Activated CD4-positive, alpha-beta T cell treated with anti-CD3 and anti-CD28 coated beads, Interleukin-2, amount 10 ng/mL, durations not matched to agents 24 days and 14 days (primary cell): ENCODE results near the gene CYP3A5. TPM values are rescaled to one million over a fixed set of nuclear protein-coding genes. Genes with fewer than 3 reads are reported as not detected.
"Not testable (repeated sequence)": the region's sequence is repeated elsewhere in the genome, so short reads cannot be mapped to it uniquely, and the experiment has no call there.

ENCODE experiments used
- DNase-seq: peaks from one replicate; pipeline ENCODE4 v3.0.0; 2022
- H3K27ac Mint-ChIP-seq: one replicate; pipeline ENCODE4 v1.8.0; 2022; ENCODE audit warnings: mild to moderate bottlenecking, mixed read lengths
- H3K27me3 Mint-ChIP-seq: one replicate; pipeline ENCODE4 v1.8.0; 2022; ENCODE audit warnings: mixed read lengths
- H3K36me3 Mint-ChIP-seq: one replicate; pipeline ENCODE4 v1.8.0; 2022; ENCODE audit warnings: low read depth, mild to moderate bottlenecking, mixed read lengths
- H3K4me1 Mint-ChIP-seq: one replicate; pipeline ENCODE4 v1.8.0; 2021; ENCODE audit warnings: mixed read lengths
- H3K4me3 Mint-ChIP-seq: one replicate; pipeline ENCODE4 v1.8.0; 2022; ENCODE audit warnings: mild to moderate bottlenecking, moderate library complexity, mixed read lengths
- H3K9me3 Mint-ChIP-seq: one replicate; pipeline ENCODE4 v1.8.0; 2021; ENCODE audit warnings: mixed read lengths
- intact Hi-C: fragments of 100-400 bp; cut with micrococcal nuclease; formaldehyde crosslinking; loops from one replicate; pipeline ENCODE4 v1.15.1; 2023
- total RNA-seq: library from RNA; stranded (reverse); gene quantifications from 2 replicates; pipeline ENCODE4 v1.2.3, GENCODE V29; 2022

Gene CYP3A5
- not detected in 2 replicates for total RNA-seq

DNA sequence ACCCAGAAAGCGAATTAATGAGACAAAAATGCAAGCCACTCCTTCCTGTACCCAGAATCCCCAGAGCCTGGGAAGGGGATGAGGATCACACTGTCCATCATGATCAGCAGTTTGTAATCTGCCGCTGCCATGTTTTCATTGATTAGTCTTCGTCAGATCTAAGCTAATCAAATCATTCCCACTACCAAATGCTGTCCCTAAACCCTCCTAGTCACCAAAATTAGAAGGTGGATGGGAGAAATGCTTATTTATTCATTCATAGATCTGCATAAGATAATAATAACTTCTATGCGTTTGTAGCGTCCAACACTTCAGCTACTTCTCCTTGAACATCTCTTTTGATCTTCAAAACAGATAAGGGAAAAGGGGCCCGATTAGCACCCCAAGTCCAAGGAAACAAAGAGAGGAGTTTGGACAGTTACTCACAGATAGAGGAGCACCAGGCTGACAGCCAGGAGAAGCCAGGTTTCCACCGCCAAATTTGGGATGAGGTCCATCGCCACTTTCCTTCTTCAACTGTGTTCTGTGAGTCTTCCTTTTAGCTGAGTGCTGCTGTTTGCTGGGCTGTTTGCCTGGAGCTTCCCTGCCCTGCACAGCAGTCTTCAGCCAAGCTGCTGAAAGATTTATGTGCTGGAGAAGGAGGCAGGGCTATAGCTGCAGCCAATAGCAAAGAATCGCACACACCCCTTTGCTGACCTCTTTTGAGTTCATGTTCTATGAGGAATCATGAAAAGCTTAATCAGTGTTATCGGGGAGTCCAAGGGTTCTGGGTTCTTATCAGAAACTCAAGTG, at the start of gene CYP3A5:
TSS of gene CYP3A5 (minus strand) at position 597 of the 792 bp plus-strand sequence. CDS start at position 497, 100 bp downstream.
- no peak within 1 kb of the TSS for H3K27ac Mint-ChIP-seq

DNA sequence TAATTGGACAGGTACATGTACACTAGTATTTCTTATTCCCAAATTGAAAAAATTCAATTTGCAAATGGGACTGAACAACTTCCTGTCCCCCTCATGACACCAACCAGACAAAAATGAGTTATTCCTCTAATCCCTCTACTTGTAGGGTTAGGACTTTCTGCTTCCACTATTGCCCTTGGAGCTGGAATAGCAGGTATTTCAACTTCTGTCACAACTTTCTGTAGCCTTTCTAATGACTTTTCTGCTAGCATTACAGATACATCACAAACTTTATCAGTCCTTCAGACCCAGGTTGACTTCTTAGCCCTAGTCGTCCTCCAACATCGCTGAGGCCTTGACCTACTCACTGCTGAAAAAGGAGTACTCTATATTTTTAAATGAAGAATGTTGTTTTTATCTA, 48.8 kb upstream of the CYP3A5 start:
- DNase-seq: no peak
- Mint-ChIP-seq H3K27ac (no peak overlapping the region), H3K27me3 (no peaks in the 10 kb centered on the region), H3K4me3 (no peak overlapping the region), H3K9me3 (no peaks in the 10 kb centered on the region), H3K36me3 (no peaks in the 10 kb centered on the region), H3K4me1 (no peaks in the 10 kb centered on the region)
- intact Hi-C loops: no loop called here

More for the DNA sequence above, at the start of gene CYP3A5:
- intact Hi-C loops: no loop called here
- Mint-ChIP-seq H3K36me3 (peaks cover 5% of the 10 kb centered on the region), H3K9me3 (no peaks in the 10 kb centered on the region), H3K27me3 (no peaks in the 10 kb centered on the region), H3K4me1 (peaks cover 11% of the 10 kb centered on the region), H3K4me3 (no peak within 1 kb of the TSS)
- DNase-seq: no peak

- H3K36me3 Mint-ChIP-seq, H3K4me3 Mint-ChIP-seq, intact Hi-C loops, DNase-seq, H3K4me1 Mint-ChIP-seq, H3K27ac Mint-ChIP-seq, H3K27me3 Mint-ChIP-seq, H3K9me3 Mint-ChIP-seq: not testable (repeated sequence)
Measured at GRCh38 chr7:99723201-99723600, 43.4 kb upstream of the CYP3A5 start.

DNA sequence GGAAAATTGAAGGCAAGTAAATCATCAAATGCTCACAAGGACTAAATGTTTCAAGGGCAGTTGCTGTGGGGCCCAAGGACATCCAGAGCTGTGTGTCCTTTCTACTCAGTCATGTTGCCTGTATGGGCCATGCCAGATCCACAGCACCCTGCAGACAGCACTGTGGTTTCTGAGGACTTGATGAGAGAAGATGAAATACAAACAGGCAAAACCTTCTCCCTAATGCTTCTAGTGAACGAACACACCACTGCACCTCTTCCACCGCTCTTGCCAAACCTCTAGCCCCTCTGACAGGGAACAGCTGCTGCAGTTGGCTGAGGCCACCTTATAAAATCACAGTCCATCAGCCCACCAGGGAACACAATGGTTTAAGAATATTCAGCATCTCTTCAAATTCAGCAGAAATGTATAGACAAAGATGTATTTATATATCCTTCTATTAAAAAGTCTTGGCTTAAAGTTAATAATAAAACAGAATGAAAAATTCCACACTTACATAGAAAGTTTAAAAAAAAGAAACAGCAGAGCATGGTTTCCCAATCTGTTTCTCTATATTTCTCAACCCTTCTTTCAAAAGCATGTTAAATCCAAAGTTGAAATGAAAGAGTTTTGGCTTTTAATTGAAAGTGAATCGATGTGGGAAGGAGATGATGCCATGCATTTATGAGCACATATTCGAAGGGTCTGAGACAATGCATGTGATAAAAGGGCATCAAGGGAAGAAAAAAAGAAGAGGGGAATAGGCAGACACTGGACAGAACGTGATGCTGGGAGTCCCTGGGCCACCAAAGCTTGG, 41.2 kb upstream of the CYP3A5 start:
- intact Hi-C loops: no loop called here
- DNase-seq: no peak
- peaks cover 9% of the 10 kb centered on the region for H3K9me3 Mint-ChIP-seq
- H3K4me1 Mint-ChIP-seq: peaks cover 6% of the 10 kb centered on the region
- peaks cover 2% of the 10 kb centered on the region for H3K27me3 Mint-ChIP-seq
- H3K36me3 Mint-ChIP-seq: no peaks in the 10 kb centered on the region
- no peak overlapping the region for H3K27ac Mint-ChIP-seq
- no peak overlapping the region for H3K4me3 Mint-ChIP-seq

GRCh38 chr7:99719996-99720769, 40.4 kb upstream of the CYP3A5 start:
- H3K27me3 Mint-ChIP-seq: peaks cover 2% of the 10 kb centered on the region
- no peak for DNase-seq
- H3K27ac Mint-ChIP-seq: no peak overlapping the region
- H3K4me1 Mint-ChIP-seq: peaks cover 6% of the 10 kb centered on the region
- intact Hi-C loops: no loop called here
- H3K4me3 Mint-ChIP-seq: no peak overlapping the region
- peaks cover 15% of the 10 kb centered on the region for H3K9me3 Mint-ChIP-seq
- no peaks in the 10 kb centered on the region for H3K36me3 Mint-ChIP-seq

DNA sequence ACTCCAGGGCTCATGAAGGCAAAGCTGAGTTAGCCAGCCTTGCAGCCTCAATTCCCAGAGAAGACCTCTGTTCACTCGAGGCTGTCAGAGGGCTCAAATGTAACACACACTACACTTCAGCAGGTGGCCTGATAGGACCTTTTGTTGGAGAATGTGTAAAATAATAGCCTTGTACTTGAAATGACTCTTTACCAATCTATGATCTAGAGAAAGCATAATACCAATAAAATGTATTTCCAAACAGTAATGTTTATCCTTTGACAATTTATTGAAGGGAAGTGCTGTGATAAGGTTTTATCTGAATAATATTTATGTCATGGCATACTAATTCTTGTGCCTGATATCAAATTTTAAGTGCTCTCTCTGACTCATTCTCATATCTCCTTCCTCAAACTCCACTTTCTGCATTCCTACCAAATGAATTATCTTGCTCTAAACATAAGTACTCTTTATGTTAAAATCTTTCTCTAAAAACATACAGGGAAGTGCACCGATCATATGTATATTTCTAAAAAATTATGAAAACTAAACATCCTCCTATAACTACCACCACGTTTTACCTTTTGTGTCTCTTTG, 34.3 kb upstream of the CYP3A5 start:
- intact Hi-C loops: no loop called here
- H3K4me3 Mint-ChIP-seq: no peak overlapping the region

DNA sequence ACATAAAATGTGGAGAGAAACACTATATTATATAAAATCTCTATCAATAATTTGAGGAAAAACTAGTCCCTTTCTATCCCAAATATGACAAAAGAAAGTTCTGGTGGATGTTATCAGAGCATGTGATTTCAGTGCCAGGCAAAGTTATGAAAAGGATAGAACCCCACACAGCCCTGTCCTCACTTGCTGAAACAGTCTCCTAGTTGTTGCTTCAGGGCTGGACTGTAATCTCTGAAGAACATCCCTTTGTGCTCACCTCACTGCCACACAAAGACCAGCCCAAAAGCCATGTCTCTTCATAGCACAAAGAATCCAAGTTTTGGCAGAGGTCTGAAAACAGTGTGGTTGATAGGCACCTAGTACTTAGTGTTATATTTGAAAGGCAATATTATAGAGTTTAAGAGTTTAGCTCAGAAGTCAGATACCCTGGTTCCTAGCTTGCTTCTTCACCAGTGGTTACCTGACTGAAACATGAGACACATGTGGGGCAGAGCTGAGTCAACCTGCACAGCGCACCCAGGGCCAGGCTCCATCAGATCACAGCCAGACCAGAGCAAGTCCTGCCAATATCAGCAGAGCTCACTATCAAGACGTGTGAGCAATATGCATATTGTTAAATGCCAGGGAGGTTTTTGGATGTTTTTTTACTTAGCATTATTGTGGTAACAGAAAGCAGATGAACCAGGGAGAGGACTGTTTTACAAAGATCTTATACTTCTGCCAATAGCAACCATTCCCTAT, 30.2 kb upstream of the CYP3A5 start:
- H3K9me3 Mint-ChIP-seq: no peaks in the 10 kb centered on the region
- H3K4me1 Mint-ChIP-seq: no peaks in the 10 kb centered on the region
- no peak overlapping the region for H3K4me3 Mint-ChIP-seq
- no peak for DNase-seq
- intact Hi-C loops: no loop called here
- no peak overlapping the region for H3K27ac Mint-ChIP-seq
- no peaks in the 10 kb centered on the region for H3K27me3 Mint-ChIP-seq
- peaks cover 4% of the 10 kb centered on the region for H3K36me3 Mint-ChIP-seq

More for the DNA sequence above, 34.3 kb upstream of the CYP3A5 start:
- H3K9me3 Mint-ChIP-seq: peaks cover 15% of the 10 kb centered on the region
- no peak overlapping the region for H3K27ac Mint-ChIP-seq
- H3K27me3 Mint-ChIP-seq: no peaks in the 10 kb centered on the region
- DNase-seq: no peak
- H3K36me3 Mint-ChIP-seq: peaks cover 4% of the 10 kb centered on the region
- no peaks in the 10 kb centered on the region for H3K4me1 Mint-ChIP-seq

DNA sequence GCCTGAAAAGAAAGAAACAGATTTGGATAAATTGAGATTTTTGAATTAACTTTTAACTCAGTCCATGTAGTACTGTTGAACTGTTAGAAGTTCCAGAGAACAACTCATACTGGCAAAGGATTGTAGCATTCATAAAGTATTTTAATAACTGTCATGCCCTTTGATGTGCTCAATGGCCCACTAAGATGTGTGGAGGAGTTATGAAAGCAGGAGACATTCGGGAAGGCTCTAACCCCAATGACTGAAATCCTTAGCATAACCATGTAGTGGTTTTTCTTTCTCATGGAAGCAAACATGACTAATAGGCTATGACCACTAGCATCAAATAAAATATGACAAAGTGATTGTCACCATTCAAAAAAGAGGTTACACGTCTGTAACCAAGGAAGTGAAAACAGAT, 29.5 kb upstream of the CYP3A5 start:
- no peaks in the 10 kb centered on the region for H3K27me3 Mint-ChIP-seq
- no peak overlapping the region for H3K4me3 Mint-ChIP-seq
- no peaks in the 10 kb centered on the region for H3K4me1 Mint-ChIP-seq
- DNase-seq: no peak
- no peak overlapping the region for H3K27ac Mint-ChIP-seq
- intact Hi-C loops: no loop called here
- H3K9me3 Mint-ChIP-seq: no peaks in the 10 kb centered on the region
- H3K36me3 Mint-ChIP-seq: peaks cover 4% of the 10 kb centered on the region

DNA sequence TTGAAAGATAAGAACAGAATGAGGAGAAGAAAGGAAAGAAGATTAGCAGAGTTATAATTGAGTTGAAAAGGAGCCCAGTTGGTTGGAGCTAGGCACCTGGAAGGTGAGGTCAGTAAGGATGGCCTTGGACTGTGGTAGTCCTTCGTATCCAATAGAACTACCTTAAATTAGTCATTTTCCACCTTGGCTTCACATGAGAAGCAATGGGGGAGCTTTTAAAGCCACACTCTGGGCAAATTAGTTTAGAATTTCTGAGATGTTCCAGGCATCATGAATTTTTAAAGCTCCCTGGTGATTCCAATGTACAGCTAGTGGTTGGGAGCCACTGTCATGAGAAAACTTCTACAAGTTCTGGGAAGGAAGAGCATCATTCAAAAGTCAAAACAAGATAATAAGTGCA, 27.3 kb upstream of the CYP3A5 start:
- no peak overlapping the region for H3K27ac Mint-ChIP-seq
- H3K36me3 Mint-ChIP-seq: peaks cover 4% of the 10 kb centered on the region
- no peak overlapping the region for H3K4me3 Mint-ChIP-seq
- no peaks in the 10 kb centered on the region for H3K4me1 Mint-ChIP-seq
- DNase-seq: no peak
- intact Hi-C loops: no loop called here
- no peaks in the 10 kb centered on the region for H3K27me3 Mint-ChIP-seq
- H3K9me3 Mint-ChIP-seq: peaks cover 4% of the 10 kb centered on the region

- Mint-ChIP-seq H3K27me3 (peaks cover 3% of the 10 kb centered on the region), H3K9me3 (peaks cover 4% of the 10 kb centered on the region), H3K4me1 (peaks cover 2% of the 10 kb centered on the region), H3K4me3 (no peak overlapping the region), H3K27ac (no peak overlapping the region), H3K36me3 (no peaks in the 10 kb centered on the region)
- DNase-seq: no peak
- intact Hi-C loops: no loop called here
Measured at GRCh38 chr7:99699946-99700345, 20.1 kb upstream of the CYP3A5 start.

GRCh38 chr7:99698867-99699730, 19.3 kb upstream of the CYP3A5 start:
- H3K4me3 Mint-ChIP-seq, H3K36me3 Mint-ChIP-seq, H3K27ac Mint-ChIP-seq, intact Hi-C loops, H3K4me1 Mint-ChIP-seq, H3K27me3 Mint-ChIP-seq, H3K9me3 Mint-ChIP-seq, DNase-seq: not testable (repeated sequence)

DNA sequence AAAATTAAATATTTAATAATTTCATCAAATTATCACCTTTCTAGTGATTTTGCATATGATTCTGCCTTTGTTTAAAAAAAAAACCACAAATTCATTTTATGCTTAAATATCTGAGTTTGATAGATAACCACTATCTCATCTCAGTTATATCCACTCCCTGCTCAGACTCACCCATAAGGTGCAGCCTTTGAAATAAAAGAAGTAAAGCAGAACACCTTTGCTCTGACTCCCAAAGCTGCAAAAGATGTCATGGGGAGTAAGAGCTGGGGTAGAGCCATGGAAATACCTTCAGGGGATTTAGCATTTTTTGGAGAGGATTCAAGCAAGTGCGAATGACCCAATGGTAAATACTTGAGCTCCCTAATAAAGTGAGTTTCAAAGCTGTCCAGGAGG, 15.1 kb upstream of the CYP3A5 start:
- Mint-ChIP-seq H3K36me3 (no peaks in the 10 kb centered on the region), H3K27me3 (peaks cover 1% of the 10 kb centered on the region), H3K27ac (no peak overlapping the region), H3K9me3 (peaks cover 5% of the 10 kb centered on the region), H3K4me1 (no peaks in the 10 kb centered on the region), H3K4me3 (no peak overlapping the region)
- intact Hi-C loops: no loop called here
- no peak for DNase-seq
